ENCODE results near the gene KSR1.
"Not testable (repeated sequence)": the region's sequence is repeated elsewhere in the genome, so short reads cannot be mapped to it uniquely, and the experiment has no call there.

KSR1 gene

DNA sequence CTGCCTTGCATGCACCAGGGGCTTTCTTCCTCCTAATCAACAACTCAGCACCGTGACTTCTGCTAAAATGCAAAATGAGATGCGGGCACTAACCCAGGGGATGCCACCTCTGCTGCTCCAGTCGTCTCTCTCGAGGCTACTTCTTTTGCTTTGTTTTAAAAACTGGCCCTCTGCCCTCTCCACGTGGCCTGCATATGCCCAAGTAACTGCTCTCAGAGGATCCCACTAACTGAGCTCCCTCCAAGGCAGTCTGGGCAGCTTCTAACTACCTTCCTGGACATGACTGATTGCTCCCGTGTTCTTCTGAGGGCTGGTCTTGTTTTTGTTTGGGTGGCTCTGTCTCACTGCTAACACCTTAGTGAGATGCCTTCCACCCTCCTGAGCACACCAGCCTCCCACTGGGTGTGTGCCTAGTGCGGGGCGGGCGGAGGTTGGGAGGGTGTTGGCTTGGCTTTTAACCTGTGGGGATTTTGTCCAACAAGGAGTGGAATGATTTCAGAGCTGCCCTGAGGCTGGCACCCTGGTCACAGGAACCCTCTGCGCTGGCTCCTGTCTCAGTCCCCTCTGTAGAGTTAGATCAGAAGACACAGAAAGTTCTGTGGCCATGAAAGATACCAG lies 165.8 kb downstream of the KSR1 start:
- no peak for DNase-seq

- DNase-seq = no peak
Observed at GRCh38 chr17:27622986-27623385, 166.7 kb downstream of the KSR1 start.

GRCh38 chr17:27623614-27624013 lies 167.4 kb downstream of the KSR1 start:
- no peak for DNase-seq

DNA sequence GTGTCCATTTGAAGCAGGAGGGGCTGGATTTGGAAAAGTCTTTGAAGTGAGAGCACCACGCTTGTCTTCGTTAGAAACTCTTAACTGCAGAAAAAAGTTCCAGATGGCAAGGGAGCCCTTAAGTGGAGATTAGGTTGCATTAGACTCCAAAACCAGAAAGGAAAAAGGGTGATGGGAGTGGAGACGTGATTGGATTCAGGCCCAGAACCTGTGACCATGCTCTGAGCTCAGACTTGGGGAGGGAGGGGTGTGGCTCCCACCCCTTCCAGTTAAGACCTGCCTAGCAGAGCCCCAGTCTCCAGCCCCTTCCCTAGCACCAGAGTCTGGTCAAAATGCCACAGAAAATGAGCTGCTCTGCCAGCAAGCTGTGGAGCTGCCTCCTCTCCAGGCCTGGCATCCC lies 168.3 kb downstream of the KSR1 start:
- no peak for DNase-seq

DNA sequence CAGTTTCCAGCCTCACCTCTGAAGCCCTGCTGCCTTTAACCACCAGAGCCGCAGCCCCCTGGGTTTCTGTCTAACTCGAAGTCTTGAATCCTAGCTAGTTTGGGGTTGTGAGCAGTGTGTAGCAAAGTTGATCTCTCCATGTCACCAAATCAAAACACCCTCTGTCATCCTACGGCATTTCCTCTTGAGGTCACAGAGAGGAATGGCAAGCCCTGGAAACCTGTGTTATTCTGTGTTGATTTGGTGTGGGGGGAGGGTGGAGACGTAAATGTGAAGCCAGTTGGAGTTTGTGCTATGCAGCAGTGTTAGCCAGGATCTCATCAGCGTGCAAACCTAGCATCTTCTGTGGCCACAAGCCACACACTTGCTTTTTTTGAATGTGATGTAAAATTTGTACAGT lies 169.6 kb downstream of the KSR1 start:
- DNase-seq = no peak

DNA sequence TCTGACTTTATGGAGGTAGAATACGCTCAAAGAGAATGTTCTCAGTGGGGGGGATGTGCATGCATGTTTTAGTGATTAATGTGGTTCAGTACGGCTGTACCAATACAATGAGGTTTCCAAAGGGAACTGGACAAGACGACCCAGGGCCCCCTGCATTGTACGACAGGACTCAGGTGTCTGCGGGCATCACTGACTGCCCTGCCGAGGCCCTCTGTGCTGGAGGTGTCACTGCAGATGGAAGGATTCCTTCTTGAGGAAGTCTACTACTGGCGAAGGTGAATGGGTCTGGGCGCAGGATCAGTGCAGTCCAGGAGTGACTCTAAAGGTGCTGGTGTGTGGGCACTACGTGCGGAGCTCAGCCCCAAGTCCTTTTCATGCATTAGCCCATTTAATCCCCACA lies 171.3 kb downstream of the KSR1 start:
- no peak for DNase-seq

DNA sequence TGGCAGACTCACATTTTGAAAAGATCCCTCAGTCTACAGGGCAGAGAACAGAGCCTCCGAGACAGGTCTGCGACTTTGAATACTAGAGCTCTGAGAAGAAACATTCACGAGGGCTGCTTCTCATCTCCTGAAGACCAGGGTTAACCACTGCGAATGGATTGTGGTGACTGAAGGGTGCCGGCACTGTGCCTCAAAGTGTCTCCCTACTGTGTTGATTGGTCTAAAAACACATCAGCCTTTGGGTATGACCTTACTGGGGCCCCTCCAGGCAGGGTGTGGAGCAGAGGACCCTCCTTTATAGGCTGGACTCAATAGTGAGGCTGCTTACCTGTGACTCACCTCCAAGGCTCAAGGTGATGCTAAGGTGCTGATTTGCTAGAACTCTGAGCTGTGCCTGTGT lies 172.1 kb downstream of the KSR1 start:
- no peak for DNase-seq

- not testable (repeated sequence) for DNase-seq
Observed at GRCh38 chr17:27629260-27629659, 173.0 kb downstream of the KSR1 start.

DNA sequence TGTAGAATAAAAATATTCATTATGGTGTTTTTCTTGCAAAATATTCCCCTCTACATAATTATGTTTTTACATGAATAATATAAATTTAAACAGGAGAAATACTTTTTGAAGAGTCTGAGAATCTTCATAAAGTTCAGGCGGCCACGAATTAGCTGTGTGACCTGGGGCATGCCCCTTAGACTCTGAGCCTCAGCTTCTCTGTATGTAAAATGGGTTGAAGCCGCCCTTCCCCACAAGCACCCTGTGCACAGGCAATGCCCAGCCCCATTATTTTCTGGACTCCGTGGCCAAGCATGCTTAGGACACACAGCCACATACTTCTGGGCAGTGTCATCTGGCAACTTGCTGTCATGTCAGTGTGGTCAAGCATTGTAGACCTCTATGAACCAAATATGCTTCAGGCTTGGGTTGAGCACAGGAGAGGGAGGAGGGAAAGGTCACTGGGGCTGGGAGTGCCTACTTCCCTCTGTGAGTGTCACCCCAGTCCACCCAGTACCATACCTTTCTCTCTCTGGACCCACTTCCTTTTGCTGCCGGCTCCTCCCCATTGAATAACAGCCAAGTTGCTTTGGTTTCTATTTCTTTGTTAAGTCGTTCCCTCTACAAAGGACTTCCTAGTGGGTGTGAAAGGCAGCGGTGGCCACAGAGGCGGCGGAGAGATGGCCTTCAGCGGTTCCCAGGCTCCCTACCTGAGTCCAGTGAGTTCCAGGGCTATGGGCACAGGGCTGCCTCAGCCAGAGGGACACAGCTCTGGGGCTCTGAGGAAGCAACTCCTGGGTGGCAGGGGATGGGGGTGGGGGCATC lies 174.6 kb downstream of the KSR1 start, which contains the start of gene LGALS9:
LGALS9 (plus strand) TSS at position 582 of the 804 bp plus-strand sequence; CDS start at position 660, 78 bp downstream.
- no peak for DNase-seq

DNA sequence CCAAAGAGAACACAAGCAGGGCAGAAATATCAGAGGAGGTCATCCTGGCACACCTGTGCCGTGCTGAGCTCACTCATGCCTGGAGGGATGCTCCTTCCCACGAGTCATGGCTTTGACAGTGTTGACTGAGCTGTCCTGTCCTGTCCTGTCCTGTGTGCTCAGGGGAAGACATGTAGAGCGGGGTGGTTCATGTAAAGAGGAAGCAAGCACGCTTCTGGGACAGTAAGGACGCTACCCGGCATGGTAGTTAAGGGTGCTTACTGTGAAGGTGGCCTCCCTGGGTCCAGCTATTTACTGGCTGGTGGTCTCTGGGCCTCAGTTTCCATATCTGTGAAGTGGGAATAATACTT lies 175.1 kb downstream of the KSR1 start:
- no peak for DNase-seq

DNA sequence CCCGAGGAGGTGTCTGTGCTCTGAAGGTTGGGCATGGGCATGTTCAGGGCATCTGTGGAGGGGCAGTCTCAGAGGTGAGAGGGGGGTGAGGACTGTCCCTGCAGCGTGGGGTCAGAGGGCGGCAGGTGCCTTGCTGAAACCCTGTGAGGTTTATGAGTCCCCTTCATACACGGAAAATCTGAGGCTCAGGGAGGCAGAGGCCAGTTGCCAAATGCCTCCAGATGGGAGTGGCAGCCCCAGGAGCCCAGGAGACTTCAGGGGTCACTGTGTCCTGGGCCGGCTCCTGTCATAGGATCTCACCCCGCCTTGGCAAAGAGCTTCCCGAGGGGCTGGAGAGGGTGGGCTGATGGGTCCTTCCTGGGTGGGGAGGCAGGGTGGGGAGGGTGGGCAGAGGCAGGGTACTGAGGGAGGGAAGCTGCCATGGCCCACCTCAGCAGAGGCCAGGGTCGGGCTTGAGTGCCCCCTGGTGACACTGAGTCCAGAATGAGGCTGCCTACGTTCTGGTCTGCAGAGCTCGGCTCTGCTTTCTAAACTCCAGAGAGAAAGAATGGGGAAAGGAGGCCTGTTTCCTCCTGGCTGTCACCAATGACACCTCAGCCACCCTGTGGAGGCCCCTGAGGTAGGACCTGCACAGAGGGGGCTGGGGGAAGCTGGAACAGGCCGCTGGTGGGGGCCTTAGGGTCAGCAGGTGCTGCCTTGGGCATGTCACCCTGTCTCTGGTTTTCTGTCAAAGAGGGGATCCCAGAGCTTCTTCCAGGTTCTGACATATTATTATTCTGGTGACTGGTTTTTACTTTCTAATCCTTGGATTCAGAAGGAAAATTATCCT lies 175.9 kb downstream of the KSR1 start:
- DNase-seq = no peak

DNA sequence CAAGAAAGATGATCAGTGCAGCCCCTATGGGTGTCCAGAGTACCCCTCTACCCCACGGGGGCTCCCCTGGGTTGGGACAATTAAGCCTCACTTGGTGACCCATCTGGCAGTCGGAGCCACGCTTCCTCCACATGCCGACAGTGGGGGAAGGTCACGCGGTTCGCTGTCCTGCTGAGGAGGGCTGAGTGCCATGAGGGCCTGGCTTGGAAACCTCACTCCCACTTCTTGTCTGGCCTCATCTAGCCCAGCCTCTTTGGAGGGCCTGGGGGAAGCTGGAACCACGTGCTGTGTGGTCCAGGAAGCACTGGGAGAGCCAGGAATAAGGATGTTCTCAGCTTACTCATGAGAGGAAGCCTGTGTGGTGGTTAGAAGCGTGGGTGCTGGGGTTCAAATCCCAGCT lies 176.5 kb downstream of the KSR1 start:
- DNase-seq = not testable (repeated sequence)

DNA sequence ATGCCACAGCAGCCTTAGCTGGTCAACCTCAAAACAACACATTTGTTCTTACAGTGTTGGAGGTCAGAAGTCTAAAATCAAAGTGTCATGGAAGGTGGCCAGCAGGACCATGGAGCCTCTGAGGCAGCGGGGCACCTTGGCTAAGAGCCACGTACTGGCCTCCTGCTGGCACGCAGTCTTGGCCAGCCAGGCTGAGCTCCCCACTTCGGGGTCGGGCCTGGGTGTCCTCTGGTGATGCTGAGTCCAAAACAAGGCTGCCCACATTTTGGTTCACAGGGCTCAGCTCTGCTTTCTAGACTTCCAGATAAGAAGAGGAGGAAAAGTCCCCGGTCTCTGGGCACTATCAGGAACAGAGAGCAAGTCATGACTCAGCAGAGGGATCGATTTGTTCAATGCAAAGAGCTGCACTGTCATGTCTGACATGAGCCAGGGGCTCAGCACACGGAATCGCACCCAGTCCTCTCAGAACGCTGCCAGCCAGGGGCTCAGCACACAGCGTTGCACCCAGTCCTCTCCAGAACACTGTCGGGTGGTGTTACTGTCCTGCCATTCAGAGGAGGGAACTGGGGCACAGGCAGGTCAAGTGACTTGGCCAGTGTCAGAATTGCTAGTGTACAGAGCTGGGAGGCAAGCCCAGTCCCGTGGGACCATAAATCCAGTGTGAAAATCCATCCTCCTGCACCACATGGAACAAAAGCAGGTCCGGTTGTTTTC lies 177.2 kb downstream of the KSR1 start:
- no peak for DNase-seq

- DNase-seq = no peak
Observed at GRCh38 chr17:27634026-27634335, 177.7 kb downstream of the KSR1 start.

DNA sequence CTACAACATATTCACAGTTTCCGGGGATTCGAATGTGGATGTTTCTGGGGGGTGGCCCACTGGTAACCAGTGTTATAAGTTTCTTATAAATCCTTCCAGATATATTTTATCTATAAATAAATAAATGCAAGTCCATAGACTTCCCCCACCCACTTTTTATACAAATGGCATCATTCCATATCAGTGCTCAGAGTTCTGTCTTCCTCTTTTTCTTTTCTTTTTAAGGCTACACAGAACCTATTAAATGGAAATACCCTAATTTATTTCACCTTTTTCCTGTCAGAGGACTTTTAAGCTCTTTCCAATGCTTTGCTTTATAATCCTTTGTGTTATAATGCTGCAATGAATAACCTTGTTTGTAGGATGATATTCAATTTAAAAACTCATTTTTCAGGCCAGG lies 178.5 kb downstream of the KSR1 start:
- DNase-seq = no peak

DNA sequence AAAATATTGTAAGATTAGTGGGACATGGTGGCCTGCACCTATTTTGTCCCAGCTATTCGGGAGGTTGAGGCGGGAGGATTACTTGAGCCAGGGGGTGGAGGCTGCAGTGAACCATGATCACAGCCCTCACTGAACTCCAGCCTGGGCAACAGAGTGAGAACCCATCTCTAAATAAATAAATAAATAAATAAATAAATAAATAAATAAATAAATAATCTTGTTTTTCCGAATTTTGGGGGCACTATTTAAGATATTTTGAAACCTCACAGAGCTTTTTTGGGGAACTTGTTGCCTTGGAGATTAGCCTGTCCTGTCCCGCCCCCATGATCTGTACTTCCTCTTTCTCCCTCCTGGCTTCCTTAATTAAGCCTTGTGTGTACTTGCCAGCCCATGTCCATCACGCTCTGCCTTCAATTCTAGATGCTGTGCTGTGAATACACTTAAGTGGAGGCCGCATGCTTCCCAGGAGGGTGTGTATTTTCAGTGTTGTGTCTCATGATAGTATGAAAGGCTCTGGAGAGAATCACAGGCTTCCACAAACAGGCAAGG lies 179.1 kb downstream of the KSR1 start:
- DNase-seq = no peak

- not testable (repeated sequence) for DNase-seq
Observed at GRCh38 chr17:27636005-27636520, 179.8 kb downstream of the KSR1 start.

DNA sequence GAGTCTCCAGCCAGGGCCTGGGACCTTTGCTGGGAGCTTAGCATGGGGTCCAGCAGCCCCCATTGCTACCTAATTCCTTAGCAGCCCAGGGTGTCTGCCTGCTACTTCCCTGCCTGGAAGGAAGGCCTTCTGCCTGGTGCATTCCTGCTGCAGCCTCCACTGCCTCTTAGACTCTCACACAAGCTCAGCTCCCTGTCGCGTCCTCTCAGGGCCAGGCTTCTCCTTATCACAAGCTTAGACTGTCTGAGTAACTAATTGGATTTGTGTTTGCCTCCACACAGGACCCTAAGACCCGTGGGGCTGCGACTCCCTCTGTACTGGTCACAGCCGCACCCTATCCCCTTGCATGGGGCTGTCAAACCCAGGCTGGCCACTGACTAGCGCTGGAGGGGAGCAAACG lies 181.6 kb downstream of the KSR1 start:
- not testable (repeated sequence) for DNase-seq

DNA sequence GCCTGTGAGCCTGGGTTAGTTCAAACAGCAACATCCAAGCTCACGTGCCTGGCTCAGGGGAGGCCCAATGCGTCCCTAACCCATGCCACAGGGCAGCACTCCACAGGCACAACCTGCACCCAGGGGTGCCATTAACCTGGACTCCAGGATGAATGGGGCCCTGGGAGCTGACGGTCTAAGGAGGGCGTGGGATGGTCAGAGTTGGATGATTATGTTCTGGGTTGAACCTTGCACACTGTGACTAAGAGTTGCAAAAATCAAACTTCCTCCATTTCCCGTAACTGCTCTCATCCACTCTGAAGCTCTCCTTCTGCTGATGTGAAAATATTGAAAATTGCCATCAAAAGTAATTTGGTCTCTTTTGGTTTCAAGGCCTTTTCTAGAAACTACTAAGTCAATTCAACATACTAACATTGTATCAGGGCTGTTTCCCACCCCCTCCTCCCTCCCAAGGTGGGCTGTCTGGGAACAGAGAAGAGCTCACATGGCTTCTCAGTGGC lies 182.2 kb downstream of the KSR1 start:
- DNase-seq = not testable (repeated sequence)

- no peak for DNase-seq
Observed at GRCh38 chr17:27640790-27641189, 184.5 kb downstream of the KSR1 start.

DNA sequence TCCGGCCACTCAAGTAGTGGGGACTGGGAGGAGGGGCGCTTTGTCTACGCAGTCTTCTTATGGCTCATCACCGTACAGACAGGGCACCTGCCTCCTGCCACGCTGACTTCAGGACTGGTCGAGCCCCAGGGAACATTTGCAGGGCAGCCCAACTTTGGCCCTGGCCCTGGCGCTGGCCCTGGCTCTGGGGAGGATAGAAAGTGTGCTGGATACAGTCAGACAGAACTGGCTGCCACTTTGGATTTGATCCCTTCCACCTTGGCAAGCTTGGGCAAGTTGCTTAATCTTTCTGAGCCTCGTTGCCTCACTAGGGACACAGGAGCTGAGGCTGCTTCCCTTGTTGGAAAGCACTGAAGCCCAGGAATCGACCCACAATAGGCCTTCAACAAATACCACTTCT lies 188.3 kb downstream of the KSR1 start:
- no peak for DNase-seq

DNA sequence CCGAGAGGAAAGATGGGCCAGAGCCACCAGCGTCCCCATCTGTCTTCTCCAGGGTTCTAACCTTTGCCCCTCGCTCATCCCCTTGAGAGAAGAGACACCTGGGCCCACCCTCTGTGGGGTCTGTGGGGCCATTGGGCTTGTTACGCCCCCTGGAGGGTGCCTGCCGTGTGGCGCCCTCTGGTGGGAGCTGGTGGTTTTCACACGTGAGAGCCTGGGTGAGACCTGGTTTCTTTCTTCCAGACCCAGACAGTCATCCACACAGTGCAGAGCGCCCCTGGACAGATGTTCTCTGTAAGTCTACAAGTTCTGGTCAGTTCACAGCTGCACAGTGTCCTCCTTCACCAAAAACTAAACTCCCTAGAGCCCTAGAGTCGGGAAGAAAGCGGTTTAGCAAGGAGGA lies 189.4 kb downstream of the KSR1 start:
- DNase-seq = not testable (repeated sequence)

- no peak for DNase-seq
Observed at GRCh38 chr17:27646232-27646631, 190.0 kb downstream of the KSR1 start.
